ENCODE results near the gene PDE12.

The PDE12 gene

DNA sequence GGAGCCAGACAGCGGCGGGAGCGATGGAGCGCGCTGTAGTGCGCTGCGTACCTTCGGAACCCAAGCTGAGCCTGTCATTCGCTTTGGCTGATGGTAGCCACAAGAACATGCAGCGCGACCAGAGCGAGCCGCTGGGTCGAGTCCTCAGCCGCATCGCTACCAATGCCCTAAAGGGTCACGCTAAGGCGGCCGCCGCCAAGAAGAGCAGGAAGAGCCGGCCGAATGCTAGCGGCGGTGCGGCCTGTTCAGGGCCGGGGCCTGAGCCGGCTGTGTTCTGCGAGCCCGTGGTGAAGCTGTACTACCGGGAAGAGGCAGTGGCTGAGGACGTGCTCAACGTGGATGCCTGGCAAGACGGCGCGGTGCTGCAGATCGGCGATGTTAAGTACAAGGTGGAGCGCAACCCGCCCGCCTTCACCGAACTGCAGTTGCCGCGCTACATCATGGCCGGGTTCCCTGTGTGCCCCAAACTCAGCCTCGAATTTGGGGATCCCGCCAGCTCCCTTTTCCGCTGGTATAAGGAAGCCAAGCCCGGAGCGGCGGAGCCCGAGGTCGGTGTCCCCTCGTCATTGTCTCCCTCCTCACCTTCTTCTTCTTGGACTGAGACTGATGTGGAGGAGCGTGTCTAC lies 498 bp downstream of the PDE12 start:
- peaks cover 27% of the 10 kb centered on the region for H3K36me3 ChIP-seq
- H3K4me2 ChIP-seq = peak overlapping the region; percentile 97
- no peaks in the 10 kb centered on the region for H3K9me3 ChIP-seq
- no peaks in the 10 kb centered on the region for H3K27me3 ChIP-seq
- H3K27ac ChIP-seq = peak overlapping the region; percentile 97
- H3K4me1 ChIP-seq = peaks cover 44% of the 10 kb centered on the region
- H3K4me3 ChIP-seq = peak overlapping the region; percentile 92
- peak overlapping the region; percentile 96 for H3K9ac ChIP-seq
- peaks cover 48% of the 10 kb centered on the region for H4K20me1 ChIP-seq
- TF ChIP-seq Cebpa-rat (IDR thresholded peaks at IDR 0.05) = no peak

DNA sequence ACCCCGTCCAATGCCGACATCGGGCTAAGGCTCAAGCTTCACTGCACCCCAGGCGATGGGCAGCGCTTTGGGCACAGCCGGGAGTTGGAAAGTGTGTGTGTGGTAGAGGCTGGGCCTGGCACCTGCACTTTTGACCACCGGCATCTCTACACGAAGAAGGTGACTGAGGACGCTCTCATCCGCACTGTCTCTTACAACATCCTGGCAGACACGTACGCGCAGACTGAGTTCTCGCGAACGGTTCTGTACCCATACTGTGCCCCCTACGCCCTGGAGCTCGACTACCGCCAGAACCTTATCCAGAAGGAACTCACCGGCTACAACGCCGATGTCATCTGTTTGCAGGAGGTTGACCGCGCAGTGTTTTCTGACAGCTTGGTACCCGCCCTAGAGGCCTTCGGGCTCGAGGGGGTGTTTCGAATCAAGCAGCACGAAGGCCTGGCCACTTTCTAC lies 1.0 kb downstream of the PDE12 start:
- H3K9me3 ChIP-seq = no peaks in the 10 kb centered on the region
- peak overlapping the region; percentile 97 for H3K27ac ChIP-seq
- H3K36me3 ChIP-seq = peaks cover 27% of the 10 kb centered on the region
- H3K4me1 ChIP-seq = peaks cover 44% of the 10 kb centered on the region
- H3K4me2 ChIP-seq = peak overlapping the region; percentile 97
- H3K27me3 ChIP-seq = no peaks in the 10 kb centered on the region
- H3K4me3 ChIP-seq = peak overlapping the region; percentile 92
- peaks cover 48% of the 10 kb centered on the region for H4K20me1 ChIP-seq
- peak overlapping the region; percentile 96 for H3K9ac ChIP-seq
- TF ChIP-seq Cebpa-rat (IDR thresholded peaks at IDR 0.05) = no peak

DNA sequence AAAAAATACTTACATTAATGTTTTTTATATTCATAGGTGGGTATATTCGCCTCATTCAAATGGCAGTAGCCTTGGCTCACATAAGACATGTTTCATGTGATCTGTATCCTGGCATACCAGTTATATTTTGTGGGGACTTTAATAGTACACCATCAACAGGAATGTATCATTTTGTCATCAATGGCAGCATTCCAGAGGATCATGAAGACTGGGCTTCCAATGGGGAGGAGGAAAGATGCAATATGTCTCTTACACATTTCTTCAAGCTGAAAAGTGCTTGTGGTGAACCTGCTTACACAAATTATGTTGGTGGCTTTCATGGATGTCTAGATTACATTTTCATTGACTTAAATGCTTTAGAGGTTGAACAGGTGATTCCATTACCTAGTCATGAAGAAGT lies 3.5 kb downstream of the PDE12 start:
- H3K4me2 ChIP-seq = peak overlapping the region; percentile 97
- peak overlapping the region; percentile 92; the same call in 1 of the 2 replicates for H3K4me3 ChIP-seq
- peaks cover 44% of the 10 kb centered on the region for H3K4me1 ChIP-seq
- H3K27me3 ChIP-seq = no peaks in the 10 kb centered on the region
- no peaks in the 10 kb centered on the region for H3K9me3 ChIP-seq
- H3K27ac ChIP-seq = no peak overlapping the region
- TF ChIP-seq Cebpa-rat (IDR thresholded peaks at IDR 0.05) = no peak
- peaks cover 66% of the 10 kb centered on the region for H4K20me1 ChIP-seq
- H3K9ac ChIP-seq = no peak overlapping the region
- H3K36me3 ChIP-seq = peaks cover 42% of the 10 kb centered on the region

DNA sequence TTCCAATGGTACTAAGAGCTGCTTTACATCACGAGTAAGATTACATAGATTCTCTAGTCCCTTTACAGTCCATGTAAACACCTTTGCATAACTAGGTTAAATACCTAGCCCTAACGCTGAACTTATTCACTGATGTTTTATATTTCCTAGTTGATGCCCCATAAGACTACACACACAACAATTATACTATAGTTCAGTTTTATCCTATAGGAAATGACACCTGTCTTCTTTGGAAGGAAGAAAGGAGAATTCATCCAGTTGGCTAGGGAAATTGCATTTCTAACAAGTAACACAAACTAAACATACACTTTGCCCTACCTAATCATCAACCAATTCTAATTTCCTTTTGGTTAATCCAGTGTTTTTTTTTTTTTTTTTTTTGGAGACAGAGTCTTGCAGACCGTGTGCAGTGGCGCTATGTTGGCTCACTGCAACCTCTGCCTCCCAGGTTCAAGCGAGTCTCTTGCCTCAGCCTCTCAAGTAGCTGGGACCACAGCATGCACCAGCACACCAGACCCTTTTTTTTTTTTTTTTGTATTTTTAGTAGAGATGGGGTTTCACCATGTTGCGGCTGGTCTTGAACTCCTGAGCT lies 13.9 kb downstream of the PDE12 start:
- Histone ChIP-seq H3K27ac (no peak overlapping the region), H3K4me3 (no peak overlapping the region), H3K4me2 (no peak overlapping the region), H4K20me1 (0 out of 2 replicates have a peak, but pooled peaks cover 23% of the 10 kb centered on the region), H3K9ac (no peak overlapping the region), H3K4me1 (no peaks in the 10 kb centered on the region; the same call in 1 of the 2 replicates), H3K9me3 (no peaks in the 10 kb centered on the region), H3K27me3 (no peaks in the 10 kb centered on the region), H3K36me3 (peaks cover 97% of the 10 kb centered on the region)
- TF ChIP-seq Cebpa-rat (IDR thresholded peaks at IDR 0.05) = no peak

DNA sequence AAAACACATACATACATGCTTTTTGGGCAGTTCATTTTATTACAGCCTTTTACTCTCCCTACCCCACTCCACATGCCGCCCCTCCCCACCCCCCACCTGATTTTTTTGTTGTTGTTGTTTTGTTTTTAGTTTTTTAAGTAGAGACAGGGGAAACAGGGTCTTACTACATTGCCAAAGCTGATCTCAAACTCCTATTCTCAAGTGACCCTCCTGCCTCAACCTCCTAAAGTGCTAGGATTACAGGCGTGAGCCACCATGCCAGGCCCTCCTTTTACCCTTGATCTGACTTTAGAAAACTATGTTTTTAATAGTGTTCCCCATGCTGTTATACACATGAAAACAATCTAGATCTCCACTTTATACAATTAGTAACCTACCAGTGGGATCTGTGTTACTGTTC lies 14.8 kb downstream of the PDE12 start:
- Histone ChIP-seq H3K36me3 (peaks cover 96% of the 10 kb centered on the region), H3K4me2 (no peak overlapping the region)

DNA sequence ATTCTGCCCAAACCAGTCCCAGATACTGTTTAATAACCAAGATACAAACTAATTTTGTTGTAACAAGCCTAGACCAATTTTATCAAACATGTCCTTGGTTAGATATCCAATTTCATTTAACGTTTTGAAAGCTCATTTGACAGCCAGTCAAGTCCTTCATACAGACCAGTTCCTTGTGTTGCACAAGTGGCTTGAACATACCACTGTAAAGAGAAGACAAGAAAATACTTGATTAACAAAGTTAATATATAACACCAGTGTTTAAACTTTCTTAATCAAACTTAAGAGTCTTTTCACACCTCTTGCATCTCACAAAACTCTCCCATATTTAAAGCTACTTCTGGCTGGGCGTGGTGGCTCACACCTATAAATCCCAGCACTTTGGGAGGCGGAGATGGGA lies 16.0 kb downstream of the PDE12 start:
- peaks cover 92% of the 10 kb centered on the region for H3K36me3 ChIP-seq
- no peak overlapping the region for H3K27ac ChIP-seq

More for the DNA sequence above, 14.8 kb downstream of the PDE12 start:
- Histone ChIP-seq H3K9me3 (no peaks in the 10 kb centered on the region), H3K27ac (no peak overlapping the region), H4K20me1 (0 out of 2 replicates have a peak, but pooled peaks cover 23% of the 10 kb centered on the region), H3K4me1 (peaks cover 1% of the 10 kb centered on the region), H3K9ac (no peak overlapping the region), H3K27me3 (no peaks in the 10 kb centered on the region), H3K4me3 (no peak overlapping the region)
- TF ChIP-seq Cebpa-rat (IDR thresholded peaks at IDR 0.05) = no peak

DNA sequence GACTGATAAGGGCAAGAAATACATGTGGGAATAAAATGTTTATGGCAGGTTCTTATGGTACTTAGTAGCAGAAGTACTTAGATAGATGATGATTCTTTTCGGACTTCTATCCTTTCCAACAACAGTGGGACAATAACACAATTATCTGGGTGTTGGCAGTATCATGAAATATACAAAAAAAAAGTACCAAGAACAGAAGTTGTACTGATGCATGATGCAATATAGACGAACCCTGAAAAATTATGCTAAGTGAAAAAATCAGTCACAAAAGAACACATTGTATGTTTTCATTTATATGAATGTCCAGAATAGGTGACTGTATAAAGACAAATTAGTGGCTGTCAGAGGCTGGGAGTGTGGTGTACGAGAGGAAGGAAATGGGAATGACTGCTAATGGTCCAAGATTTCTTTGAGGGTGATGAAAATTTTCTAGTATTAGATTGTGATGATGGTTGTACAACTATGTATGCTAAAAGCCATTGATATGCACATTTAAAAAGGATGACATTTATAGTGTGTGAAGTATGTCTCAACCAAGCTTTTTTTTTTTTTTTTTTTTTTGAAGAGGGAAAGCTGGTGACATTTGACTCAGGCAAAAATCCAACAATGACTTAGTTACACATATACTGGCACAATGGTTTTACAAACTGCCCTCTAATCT lies 20.0 kb downstream of the PDE12 start:
- Histone ChIP-seq H3K9ac (no peak overlapping the region), H3K36me3 (peaks cover 85% of the 10 kb centered on the region), H3K4me1 (peaks cover 32% of the 10 kb centered on the region), H3K27me3 (no peaks in the 10 kb centered on the region), H3K27ac (peak overlapping the region; percentile 73), H3K9me3 (no peaks in the 10 kb centered on the region), H3K4me2 (peak overlapping the region; percentile 83), H3K4me3 (no peak overlapping the region), H4K20me1 (0 out of 2 replicates have a peak, but pooled peaks cover 23% of the 10 kb centered on the region)
- TF ChIP-seq Cebpa-rat (IDR thresholded peaks at IDR 0.05) = no peak

More for the DNA sequence above, 16.0 kb downstream of the PDE12 start:
- Histone ChIP-seq H3K27me3 (no peaks in the 10 kb centered on the region), H3K9ac (no peak overlapping the region), H3K4me1 (peaks cover 13% of the 10 kb centered on the region), H3K9me3 (no peaks in the 10 kb centered on the region), H4K20me1 (0 out of 2 replicates have a peak, but pooled peaks cover 23% of the 10 kb centered on the region), H3K4me2 (no peak overlapping the region), H3K4me3 (no peak overlapping the region)
- no peak for TF ChIP-seq Cebpa-rat (IDR thresholded peaks at IDR 0.05)

DNA sequence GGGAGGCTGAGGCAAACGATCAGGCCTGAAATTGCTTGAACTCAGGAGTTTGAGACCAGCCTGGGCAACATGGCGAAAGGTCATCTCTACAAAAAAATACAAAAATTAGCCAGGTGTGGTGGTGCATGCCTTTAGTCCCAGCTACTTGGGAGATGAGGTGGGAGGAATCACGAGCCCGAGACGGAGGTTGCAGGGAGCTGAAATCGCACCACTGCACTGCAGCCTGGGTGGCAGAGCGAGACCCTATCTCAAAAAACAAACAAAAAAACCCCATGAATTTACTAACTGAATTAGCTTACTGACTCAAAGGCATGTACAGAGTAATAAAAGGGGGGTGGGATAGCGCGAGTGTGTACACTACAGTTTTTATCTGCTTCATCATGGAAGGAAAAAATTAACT lies 21.7 kb downstream of the PDE12 start:
- H3K9ac ChIP-seq = peak overlapping the region; percentile 48; the same call in 1 of the 2 replicates
- peaks cover 21% of the 10 kb centered on the region for H4K20me1 ChIP-seq
- H3K4me3 ChIP-seq = peak overlapping the region; percentile 24
- no peak for TF ChIP-seq Cebpa-rat (IDR thresholded peaks at IDR 0.05)
- H3K4me1 ChIP-seq = peaks cover 38% of the 10 kb centered on the region
- no peaks in the 10 kb centered on the region for H3K27me3 ChIP-seq
- H3K27ac ChIP-seq = peak overlapping the region; percentile 73
- H3K9me3 ChIP-seq = no peaks in the 10 kb centered on the region
- peak overlapping the region; percentile 83 for H3K4me2 ChIP-seq
- peaks cover 83% of the 10 kb centered on the region for H3K36me3 ChIP-seq

DNA sequence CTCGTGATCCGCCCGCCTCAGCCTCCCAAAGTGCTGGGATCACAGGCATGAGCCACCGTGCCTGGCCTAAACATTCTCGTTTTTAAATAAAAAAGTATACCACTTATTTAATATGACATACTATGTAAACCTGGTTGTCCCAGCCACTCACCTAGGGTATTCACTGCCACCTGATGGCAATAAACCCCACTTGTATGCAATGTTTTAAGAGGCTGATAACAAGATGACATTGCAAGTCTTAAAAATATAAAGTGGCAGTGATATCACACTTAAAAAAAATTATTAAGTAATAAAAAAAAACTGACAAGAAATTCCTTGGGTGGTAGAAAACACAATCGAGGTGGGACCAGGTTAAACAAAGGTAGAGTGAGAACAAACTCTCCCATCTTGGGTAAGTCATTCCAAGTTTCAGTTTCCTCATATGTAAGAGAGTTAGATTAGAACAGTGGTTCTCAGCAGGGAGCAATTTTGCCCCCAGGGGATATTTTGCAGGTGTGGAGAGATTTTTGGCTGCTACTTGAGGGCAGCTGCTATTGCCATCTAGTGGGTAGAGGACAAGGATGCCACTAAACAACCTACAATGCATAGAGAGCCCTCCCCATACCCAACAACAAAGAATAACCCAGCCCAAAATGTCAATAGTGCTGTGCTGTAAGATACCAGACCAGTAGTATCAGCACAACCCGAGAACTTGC lies 26.5 kb downstream of the PDE12 start:
- Histone ChIP-seq H3K9ac (no peak overlapping the region), H3K27me3 (no peaks in the 10 kb centered on the region), H3K36me3 (peaks cover 59% of the 10 kb centered on the region), H3K4me2 (peak overlapping the region; percentile 16; the same call in 1 of the 2 replicates), H3K4me1 (peaks cover 25% of the 10 kb centered on the region), H4K20me1 (peaks cover 54% of the 10 kb centered on the region), H3K27ac (no peak overlapping the region), H3K4me3 (no peak overlapping the region), H3K9me3 (no peaks in the 10 kb centered on the region)
- no peak for TF ChIP-seq Cebpa-rat (IDR thresholded peaks at IDR 0.05)

Measured in BLaER1 (cell line).